ELR (cell line): ENCODE results near the gene USP27X.

Source experiments
- DNase-seq: peaks from one replicate; pipeline ENCODE4 v3.0.0-alpha.2; 2015; ENCODE audit warnings: low read depth

Gene USP27X

DNA sequence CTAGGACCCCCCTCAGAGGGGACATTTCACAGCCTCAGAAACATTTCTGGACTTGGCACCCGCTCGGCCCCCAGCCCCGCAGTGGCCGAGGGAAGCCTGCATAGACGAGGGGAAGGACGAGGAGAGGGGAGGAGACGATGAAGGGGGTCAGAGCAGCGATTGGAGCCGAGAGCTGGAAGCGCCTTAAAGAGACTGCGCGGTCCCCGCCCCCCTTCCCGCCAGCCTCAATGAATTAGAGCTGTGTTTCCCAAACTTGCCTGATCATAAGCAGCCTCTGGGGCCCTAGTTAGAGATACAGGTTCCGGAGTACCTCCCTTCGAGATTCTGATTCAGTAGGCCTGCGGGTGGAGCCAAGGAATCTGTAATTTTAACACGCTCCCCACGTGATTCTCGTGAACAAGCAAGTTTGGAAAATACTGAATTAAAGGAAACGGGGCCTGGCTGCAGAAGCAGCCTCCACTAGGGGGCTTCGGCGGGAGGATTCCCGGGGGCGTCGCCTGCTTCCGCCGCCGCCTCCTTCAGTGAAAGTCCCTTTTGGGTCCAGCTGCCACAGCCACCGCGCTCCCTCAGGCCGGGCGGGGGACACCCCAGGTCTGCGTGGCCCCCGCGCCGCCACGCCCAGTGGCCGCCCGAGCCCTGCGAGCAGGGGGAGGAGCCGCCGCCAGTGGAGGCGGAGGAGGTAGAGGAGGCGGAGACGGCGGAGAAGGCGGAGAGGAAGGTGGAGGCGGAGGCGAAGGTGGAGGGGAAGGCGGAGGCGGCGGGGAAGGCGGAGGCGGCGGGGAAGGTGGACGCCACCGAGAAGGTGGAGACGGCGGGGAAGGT, at the start of gene USP27X:
Gene USP27X, plus strand, starts transcription at position 651 of the 822 bp plus-strand sequence. CDS start 824 bp downstream, outside the sequence.
- DNase-seq, result peak; percentile 78

DNA sequence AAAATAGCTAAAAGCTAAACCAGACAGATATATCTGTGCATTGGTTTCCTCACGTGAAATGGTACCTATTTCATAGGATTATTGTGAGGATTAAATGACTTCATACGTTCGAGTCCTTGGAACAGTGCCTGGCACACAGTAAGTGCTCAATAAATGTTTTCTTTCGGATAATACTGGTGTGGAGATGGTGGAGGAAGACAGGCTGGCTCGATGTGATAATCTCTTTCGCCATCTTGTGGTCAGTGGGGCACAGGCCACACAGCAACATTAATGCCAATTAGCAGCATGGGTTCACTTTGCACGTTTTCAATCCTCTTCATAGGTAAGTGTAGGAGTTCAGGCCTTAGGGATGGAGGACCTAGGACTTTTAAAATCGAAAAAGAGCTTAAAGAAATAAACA, 40.9 kb upstream of the USP27X start:
- peak; percentile 33 for DNase-seq

DNA sequence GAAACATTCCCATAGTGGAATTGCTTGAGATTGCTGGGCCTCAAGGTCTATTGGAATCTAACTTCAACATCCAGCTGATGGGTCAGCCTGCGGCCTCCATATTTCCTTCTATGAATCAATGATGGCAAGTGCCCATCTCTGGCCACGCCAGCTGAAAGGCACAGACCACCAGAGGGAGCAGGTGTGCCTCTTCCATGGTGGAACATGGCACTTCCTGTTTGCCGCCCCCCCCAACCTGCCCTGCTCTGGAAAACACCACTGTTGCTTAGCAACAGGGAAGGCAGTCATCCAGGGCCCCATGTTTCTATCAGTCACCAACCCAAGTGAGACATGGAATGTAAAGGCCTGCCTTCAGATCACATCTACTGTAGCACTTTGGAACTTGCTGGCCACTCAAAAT, 38.6 kb upstream of the USP27X start:
- DNase-seq, result peak; percentile 74

DNA sequence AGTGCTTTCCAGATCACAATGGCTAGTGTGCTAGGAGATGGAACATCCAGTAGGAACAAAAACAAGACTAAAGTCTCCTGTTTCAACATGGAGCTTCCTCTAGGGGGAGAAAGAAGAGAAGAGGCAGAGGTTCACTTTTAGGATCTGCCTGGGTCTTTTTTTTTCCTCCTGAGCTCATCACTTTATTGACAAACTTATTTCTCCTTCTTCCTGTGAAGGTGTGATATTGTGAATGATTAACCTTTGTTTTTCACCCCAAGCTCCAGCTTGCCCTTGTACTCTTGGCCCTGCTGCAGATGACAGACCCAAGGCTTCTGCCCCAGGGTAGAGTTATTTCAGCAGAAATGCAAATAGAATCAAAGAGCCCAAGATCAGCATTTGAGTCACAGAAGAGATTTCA, 36.7 kb upstream of the USP27X start:
- DNase-seq, result no peak

DNA sequence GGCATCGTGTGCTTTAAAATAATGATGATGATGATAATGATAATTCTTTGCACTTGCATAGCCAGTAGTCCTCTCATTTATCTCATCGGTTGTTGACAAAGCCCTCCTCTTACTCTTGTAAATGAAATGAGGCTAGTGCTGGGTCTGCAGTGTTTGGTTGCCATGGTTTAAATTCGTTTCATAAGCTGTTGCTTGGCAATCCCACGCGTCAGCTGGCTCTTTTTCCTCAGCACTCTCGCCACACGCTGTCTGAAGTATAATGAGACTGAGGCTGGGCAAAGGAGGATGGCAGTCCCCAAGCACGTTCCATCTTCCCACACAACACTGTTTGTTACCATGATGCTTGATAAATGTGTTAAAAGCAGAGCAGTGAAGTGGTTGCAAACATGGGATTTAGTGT, 34.7 kb upstream of the USP27X start:
- DNase-seq, result no peak

DNA sequence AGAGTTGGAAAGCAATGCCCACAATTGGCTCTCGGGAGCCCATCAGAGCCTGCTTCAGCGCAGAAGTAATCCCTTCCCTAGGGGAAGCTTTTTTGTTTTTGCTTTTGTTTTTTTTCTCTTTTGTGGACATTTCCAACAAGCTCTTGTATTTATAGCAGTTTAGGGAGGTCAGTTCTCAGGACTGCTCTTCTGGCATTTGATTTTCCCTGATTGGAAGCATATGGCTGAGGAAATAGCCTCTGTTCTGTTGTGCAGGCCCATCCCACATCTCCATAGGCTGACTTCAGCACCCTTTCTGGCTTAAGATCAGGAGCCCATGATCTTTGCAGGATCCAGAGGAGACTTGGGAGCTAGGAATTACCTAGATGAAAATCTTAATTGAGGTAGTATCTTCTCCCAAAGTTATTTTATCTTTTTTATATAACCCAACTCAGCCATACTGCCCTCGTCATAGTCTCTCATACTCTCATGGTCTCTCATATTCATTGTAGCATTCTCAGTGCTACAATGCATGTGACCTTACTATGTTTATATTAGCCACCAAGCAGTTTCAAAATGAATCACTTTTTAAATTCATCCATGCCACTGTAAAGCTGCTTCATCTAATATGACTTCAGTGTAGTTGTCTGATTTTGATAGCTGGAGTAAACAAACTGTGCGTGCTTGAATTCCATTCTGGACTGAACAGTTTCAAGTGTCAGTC, 33.4 kb upstream of the USP27X start:
- no peak for DNase-seq

DNA sequence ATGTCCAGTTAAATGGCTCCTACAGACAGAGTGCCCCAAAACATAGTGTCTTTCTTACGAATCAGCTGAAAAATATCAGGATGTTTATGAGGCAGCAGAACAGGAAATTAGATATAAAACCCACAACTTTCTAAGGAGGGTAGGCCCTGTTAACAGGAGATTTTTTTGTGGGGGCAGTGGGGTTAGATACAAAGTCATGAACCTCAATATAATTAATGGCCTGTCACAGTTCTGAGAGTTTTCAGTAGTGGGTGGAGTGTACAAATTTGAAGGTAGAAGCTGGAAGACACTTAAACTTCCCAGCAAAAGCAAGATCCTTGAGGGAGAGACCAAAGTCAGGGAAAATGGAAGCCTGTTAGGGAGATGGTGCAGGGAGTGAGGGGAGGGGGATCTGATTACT, 32.8 kb upstream of the USP27X start:
- DNase-seq, result no peak

DNA sequence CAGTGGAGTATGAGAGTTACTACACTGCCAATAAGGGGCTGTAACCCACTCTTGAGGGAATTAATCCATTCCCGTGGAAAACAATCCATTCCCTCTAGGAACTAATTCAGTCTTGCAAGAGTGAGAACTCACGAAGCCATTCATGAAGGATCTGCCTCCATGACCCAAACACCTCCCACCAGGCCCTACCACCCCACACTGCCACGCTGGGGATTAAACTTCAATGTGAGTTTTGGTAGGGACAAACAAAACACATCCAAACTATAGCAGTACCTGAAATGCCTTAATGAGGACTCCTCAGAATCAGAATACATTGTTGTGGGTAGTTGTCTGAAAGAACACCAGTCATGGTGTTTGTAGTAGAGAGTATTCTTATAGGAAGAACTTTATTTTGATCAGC, 31.0 kb upstream of the USP27X start:
- no peak for DNase-seq

DNA sequence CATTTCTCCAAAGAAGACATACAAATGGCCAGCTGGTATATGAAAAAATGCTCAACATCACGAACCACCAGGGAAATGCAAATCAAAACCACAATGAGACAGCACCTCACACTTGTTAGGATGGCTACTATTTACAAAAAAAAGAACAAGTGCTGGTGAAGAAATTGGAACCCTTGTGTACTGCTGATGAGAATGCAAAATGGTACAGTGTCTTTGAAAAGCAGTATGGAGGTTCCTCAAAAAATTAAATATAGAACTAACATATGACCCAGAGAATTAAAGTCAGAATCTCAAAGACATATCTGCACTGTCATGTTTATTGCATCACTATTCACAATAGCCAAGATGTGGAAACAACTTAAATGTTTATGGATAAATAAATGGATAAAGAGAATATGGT, 29.3 kb upstream of the USP27X start:
- DNase-seq, result no peak

DNA sequence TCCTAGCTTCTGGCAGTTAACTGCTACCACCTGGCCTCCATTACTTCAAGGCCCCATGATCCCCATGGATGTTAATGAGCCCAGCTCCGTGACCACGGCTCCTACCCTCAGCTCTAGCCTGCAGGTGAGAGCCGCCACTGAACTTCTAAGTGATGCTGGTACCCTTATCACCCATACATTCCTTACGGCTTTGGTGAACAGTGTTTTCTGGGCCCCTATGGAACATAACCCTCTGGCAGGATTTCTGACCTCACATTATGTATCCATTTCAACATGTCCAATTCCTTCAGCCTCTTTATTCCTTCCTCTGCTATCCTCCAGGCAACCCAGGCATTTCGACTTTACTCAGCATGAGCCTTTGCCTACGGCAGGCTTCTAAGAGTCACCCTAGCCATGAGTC, 25.6 kb upstream of the USP27X start:
- DNase-seq, result no peak

DNA sequence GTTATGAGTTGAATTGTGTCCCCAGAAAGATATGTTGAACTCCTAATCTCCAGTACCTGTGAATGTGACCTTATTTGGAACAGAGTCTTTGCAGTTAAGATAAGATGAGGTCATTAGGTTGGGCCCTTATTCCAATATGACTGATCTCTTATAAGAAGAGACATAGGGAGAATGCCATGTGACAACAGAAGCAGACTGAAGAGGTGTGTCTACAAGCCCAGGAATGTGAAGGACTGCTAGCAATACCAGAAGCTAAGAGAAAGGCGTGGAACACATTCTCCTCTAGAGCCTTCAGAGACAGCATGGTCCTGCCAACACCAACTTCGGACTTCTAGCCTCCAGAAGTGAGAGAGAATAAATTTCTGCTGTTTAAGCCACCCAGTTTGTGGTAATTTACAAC, 22.5 kb upstream of the USP27X start:
- DNase-seq, result no peak

DNA sequence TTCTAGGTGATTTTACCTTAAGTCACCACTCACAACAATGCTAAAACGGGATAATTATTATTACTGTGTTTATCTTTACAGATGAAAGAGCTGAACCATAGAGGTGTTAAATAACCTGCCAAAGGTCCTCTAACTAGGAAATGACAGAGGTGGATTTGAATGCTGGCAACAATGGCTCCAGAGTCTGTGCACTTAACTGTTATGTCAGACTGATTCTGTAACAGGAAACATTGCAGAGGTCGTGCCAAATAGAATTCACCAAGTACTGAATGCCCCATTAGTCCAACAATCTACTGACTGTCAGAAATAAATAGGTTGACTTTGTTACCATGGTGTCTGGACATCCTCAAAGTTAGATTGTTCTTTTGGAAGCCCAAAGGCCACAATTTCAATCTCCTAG, 20.9 kb upstream of the USP27X start:
- DNase-seq, result no peak

DNA sequence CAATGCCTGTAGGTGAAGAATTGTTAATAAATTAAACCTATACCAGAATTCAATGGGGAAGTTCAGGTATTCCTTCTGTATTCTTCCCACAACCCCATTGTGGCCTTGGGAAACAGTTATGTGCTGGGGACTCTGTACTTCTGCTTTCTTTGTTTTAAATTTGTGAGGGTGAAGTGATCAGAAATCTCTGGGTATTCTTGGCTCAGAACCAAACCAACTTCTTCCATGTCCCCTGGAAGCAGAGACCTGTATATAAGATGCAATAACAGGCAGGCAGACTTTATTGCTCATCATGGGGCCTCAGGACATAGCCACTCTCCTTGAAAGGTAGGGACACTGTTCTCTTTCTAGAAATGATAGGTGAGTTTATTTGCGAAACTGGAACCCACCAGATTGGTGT, 19.8 kb upstream of the USP27X start:
- DNase-seq, result no peak

DNA sequence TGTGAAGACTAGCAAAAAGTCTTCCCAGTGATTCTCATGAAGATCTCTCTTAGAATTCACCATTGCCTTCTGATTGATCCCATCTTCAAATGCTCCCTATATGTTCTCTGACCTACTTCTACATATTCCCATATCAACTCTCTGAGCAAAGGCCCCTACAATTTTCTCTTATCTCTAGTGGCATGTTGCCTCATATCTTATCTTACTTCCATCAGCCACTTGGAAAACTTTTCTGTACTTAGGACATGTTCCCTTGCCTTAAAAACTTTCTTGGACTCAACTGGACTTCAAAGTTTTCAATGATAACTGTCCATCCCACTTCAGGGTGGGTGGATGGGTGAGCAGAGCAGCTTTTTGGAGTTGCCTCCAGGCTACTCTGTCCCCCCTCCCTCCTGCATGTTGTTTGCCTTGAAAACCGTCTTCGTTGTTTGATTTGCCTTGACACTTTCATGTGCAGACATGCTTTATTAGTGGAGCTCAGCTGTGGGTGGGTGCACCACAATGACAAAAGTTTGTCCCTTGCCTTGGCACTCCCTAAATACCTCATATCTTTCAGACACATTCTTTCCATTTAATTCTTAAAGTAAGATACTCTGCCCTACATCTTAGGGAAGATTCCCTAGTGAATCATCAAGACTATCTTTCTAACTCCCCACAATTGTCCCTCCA, 18.3 kb upstream of the USP27X start:
- no peak for DNase-seq

DNA sequence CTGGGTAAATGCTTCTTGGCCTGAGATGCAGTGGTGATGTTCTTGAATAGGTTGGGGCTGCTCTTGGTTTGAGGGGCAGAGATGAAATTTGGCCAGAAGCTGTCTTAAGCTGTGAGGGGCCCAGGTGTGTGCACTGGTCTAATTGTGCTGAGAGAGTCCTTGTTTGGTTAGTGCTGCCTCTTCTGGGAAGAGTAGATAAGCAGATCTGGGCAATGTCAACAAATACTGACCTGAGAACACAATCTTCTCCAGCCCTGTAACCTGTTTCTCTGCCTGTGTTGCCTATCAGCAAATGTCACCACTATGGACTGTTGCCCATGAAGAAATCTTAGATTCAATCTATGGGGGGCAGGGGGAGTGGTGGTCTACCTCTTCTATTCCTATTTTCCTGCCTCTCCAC, 17.2 kb upstream of the USP27X start:
- no peak for DNase-seq

DNA sequence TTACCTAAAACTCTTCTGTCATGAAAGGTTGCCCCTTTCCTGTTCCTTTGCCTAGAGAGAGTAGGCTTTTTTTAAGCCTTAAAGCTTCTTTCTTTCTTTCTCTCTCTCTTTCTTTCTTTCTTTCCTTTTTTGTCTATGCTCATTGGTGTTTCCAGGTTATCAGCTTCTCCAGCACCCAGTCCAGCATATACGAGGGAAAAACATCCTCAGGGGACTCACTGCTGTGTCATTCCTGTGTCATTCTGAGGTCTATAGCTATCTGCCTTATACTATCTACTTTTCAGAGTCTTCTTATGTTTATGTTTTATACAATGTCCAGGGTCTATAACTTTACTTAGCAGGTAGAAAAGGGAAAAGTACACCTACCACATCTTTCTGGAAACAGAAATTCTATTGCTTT, 10.5 kb upstream of the USP27X start:
- DNase-seq, result no peak

DNA sequence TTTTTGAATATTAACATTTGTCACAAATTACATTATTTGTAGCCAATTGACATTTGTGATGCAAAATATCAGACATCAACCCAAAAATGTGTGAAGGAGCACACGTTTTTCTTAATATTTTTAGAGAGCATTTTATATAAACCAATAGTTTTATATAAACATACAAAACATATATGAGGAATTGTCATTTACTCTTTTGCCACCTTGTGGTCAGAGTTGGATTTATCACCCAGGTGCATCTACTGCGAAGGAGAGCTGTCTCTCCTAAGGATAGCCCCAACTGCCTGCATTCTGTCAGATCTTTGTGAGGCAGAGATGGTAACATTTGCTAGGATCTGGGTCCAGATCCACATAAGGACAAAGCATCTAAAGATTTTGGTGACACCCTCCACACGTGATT, 2.5 kb upstream of the USP27X start:
- DNase-seq, result peak; percentile 50

DNA sequence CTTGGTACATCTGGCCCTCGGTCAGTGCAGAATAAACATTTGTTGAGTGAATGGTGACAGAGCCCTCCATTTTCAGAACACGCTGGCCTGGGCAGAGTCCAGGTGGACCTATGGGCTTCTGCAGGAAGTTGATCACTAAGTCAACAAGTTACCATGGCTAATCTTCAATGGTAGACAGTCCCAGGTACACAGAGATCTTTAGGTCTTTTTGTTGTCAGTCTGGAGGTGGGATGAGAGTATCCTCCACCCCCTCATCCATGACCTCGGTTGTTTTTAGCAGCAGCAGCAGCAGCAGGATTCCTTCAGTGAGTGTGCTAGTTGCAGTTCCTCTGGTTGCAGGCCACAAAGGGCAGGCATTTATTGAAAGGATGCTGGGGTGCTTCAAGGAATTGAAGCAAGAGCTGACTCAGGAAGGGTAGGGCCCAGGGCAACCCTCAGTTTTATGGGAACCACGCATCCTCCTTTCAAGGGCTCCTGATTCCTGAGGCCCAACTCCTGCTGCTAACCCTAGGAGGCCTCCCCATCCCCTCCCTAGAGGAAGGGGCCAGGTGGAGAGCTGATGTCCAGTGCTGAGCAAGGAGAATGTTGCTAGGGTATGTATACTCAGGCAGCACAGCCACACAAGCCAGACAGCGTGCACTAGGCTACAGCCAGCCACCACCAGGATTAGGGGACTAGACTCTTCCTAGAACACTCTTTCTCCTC, 1.7 kb upstream of the USP27X start:
- no peak for DNase-seq

DNA sequence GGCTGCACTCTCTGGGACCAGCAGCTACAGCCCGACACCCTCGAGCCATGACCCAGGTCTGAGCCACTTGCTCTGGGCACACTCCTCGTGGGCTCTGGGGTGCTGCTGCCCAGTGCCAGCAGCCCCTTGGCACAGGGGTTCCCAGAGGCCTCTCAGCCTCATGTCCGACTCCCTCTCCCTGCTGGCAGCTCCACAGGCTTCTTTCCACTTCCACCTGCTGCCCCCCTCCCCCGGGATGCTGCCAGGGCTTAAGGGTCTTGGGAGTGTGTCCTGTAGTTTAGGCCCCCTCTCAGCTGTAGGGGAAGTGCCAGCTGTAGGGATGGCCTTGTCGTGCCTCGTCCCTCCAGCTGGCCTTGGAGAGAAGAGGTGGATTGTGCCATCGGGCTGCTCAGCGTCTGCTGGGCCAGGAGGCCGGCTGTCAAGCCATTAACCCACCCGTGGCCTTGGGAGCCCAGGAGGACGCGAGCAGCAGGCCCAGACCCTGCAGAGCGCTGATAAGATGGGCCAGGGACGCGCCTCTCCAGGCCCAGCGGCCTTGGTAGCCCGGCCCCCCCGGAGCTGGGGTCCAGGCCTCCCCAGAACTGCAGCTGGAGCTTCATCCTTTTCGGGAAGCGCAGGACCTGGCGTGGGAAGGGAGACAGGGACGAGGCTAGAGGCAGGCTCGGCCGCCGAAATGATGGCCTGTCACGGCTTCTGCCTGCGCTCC, 1.0 kb upstream of the USP27X start:
- DNase-seq, result no peak

DNA sequence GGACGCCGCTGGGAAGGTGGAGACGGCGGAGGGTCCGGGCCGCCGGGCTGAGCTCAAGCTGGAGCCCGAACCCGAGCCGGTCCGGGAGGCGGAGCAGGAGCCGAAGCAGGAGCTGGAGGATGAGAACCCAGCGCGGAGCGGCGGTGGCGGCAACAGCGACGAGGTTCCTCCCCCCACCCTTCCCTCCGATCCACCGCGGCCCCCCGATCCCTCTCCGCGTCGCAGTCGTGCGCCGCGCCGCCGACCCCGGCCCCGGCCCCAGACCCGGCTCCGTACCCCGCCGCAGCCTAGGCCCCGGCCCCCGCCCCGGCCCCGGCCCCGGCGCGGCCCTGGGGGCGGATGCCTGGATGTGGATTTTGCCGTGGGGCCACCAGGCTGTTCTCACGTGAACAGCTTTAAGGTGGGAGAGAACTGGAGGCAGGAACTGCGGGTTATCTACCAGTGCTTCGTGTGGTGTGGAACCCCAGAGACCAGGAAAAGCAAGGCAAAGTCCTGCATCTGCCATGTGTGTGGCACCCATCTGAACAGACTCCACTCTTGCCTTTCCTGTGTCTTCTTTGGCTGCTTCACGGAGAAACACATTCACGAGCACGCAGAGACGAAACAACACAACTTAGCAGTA, 483 bp downstream of the USP27X start:
- peak; percentile 1 for DNase-seq

DNA sequence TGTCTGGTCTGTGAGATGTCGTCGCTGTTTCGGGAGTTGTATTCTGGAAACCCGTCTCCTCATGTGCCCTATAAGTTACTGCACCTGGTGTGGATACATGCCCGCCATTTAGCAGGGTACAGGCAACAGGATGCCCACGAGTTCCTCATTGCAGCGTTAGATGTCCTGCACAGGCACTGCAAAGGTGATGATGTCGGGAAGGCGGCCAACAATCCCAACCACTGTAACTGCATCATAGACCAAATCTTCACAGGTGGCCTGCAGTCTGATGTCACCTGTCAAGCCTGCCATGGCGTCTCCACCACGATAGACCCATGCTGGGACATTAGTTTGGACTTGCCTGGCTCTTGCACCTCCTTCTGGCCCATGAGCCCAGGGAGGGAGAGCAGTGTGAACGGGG, 1.4 kb downstream of the USP27X start:
- no peak for DNase-seq
